Smooth muscle cell (in vitro differentiated cells): ENCODE results near the gene TMEM163. TPM values are rescaled to one million over a fixed set of nuclear protein-coding genes. Genes with fewer than 3 reads are reported as not detected.

Source experiments
- DNase-seq: peaks from one replicate; lab custom pipeline; 2025; ENCODE audit not compliant: unreplicated experiment; lab: John Stamatoyannopoulos, UW
- H2AFZ ChIP-seq: fragments of 200-600 bp; sonication (generic); 2 replicates; pipeline ENCODE4 v1.6.0; 2016; ENCODE audit warnings: antibody characterized with exemption, low read depth, mild to moderate bottlenecking
- H3F3A ChIP-seq: fragments of 200-600 bp; sonication (generic); 2 replicates; pipeline ENCODE4 v1.6.0; 2017; ENCODE audit warnings: antibody characterized with exemption, low read depth
- H3K27ac ChIP-seq: fragments of 200-600 bp; sonication (generic); 2 replicates; pipeline ENCODE4 v1.5.1; 2016; ENCODE audit warnings: low read depth, mild to moderate bottlenecking
- H3K27me3 ChIP-seq: fragments of 200-600 bp; sonication (generic); 2 replicates; pipeline ENCODE4 v1.6.1; 2016; ENCODE audit warnings: low read depth, mild to moderate bottlenecking
- H3K36me3 ChIP-seq: fragments of 200-600 bp; sonication (generic); 2 replicates; pipeline ENCODE4 v1.5.1; 2016; ENCODE audit warnings: low read depth
- H3K4me1 ChIP-seq: fragments of 200-600 bp; sonication (generic); 2 replicates; pipeline ENCODE4 v1.5.1; 2016; ENCODE audit warnings: low read depth
- H3K4me2 ChIP-seq: fragments of 200-600 bp; sonication (generic); 2 replicates; pipeline ENCODE4 v1.6.0; 2016; ENCODE audit warnings: mild to moderate bottlenecking
- H3K4me3 ChIP-seq: fragments of 200-600 bp; sonication (generic); 2 replicates; pipeline ENCODE4 v1.5.1; 2016; ENCODE audit warnings: mild to moderate bottlenecking
- H3K79me2 ChIP-seq: fragments of 200-600 bp; sonication (generic); 2 replicates; pipeline ENCODE4 v1.6.0; 2016; ENCODE audit warnings: low read depth, mild to moderate bottlenecking
- H3K9ac ChIP-seq: fragments of 200-600 bp; sonication (generic); 2 replicates; pipeline ENCODE4 v1.6.0; 2016; ENCODE audit warnings: low read depth
- H3K9me3 ChIP-seq: fragments of 200-600 bp; sonication (generic); replicated peaks from 2 replicates; pipeline ENCODE4 v1.5.1; 2016; ENCODE audit warnings: low read depth
- H4K20me1 ChIP-seq: fragments of 200-600 bp; sonication (generic); 2 replicates; pipeline ENCODE4 v1.6.0; 2016; ENCODE audit warnings: low read depth
- CTCF ChIP-seq: fragments of 200-600 bp; sonication (generic); IDR thresholded peaks from 2 replicates; pipeline ENCODE4 v1.5.1; 2017; ENCODE audit warnings: borderline replicate concordance, mild to moderate bottlenecking, antibody characterized with exemption; ENCODE audit not compliant: insufficient read depth, poor library complexity, severe bottlenecking
- WGBS: methylation state at CpG from one replicate; pipeline ENCODE4 v1.1.7; 2016; ENCODE audit warnings: low lambda C conversion rate; 5-methylcytosine and 5-hydroxymethylcytosine counted together
- polyA plus RNA-seq: library from polyadenylated mRNA; unstranded; fragments of >200 nt; fragmentation: Nextera tagmentation; extraction: Ambion mirVana; gene quantifications from 2 replicates; pipeline ENCODE4 v1.2.1, GENCODE V29; 2016
- total RNA-seq: library from RNA; depleted of rRNA; stranded (reverse); fragments of >200 nt; gene quantifications from 2 replicates; pipeline ENCODE4 v1.2.3, GENCODE V29; 2014

TMEM163 gene
- total and polyA plus RNA-seq, 2 experiments from 2014 or later: 0.31 TPM; not detected in 1

- DNase-seq: no peak
- no peak for TF ChIP-seq CTCF
- no peak overlapping the region for H3K9ac ChIP-seq
- no peaks in the 10 kb centered on the region for H3F3A ChIP-seq
- no peak overlapping the region for H3K27ac ChIP-seq
- H3K36me3 ChIP-seq: no peaks in the 10 kb centered on the region
- H3K27me3 ChIP-seq: peaks cover 55% of the 10 kb centered on the region
- 86% methylated on average over 12 of the region's 12 CpGs for WGBS
- no peaks in the 10 kb centered on the region for H3K79me2 ChIP-seq
- no peaks in the 10 kb centered on the region for H4K20me1 ChIP-seq
- no peak overlapping the region for H3K4me2 ChIP-seq
- H2AFZ ChIP-seq: no peak overlapping the region
- no peaks in the 10 kb centered on the region for H3K9me3 ChIP-seq
- H3K4me1 ChIP-seq: no peaks in the 10 kb centered on the region
- no peak overlapping the region for H3K4me3 ChIP-seq
Measured at GRCh38 chr2:134669731-134670669, 48.8 kb downstream of the TMEM163 start.

- Histone ChIP-seq H3K4me1 (no peaks in the 10 kb centered on the region), H3K4me3 (no peak overlapping the region), H3K9ac (no peak overlapping the region), H3K9me3 (no peaks in the 10 kb centered on the region), H3F3A (no peaks in the 10 kb centered on the region), H3K79me2 (no peaks in the 10 kb centered on the region), H3K36me3 (no peaks in the 10 kb centered on the region), H3K27ac (no peak overlapping the region), H4K20me1 (no peaks in the 10 kb centered on the region), H3K27me3 (peaks cover 62% of the 10 kb centered on the region), H3K4me2 (no peak overlapping the region), H2AFZ (no peak overlapping the region)
- WGBS: 80% methylated on average over 7 of the region's 7 CpGs
- DNase-seq: no peak
- no peak for TF ChIP-seq CTCF
Measured at GRCh38 chr2:134668821-134669220, 50.0 kb downstream of the TMEM163 start.

- peaks cover 71% of the 10 kb centered on the region for H3K27me3 ChIP-seq
- no peaks in the 10 kb centered on the region for H3F3A ChIP-seq
- H3K79me2 ChIP-seq: no peaks in the 10 kb centered on the region
- no peaks in the 10 kb centered on the region for H4K20me1 ChIP-seq
- TF ChIP-seq CTCF: no peak
- no peak overlapping the region for H2AFZ ChIP-seq
- H3K9me3 ChIP-seq: no peaks in the 10 kb centered on the region
- H3K4me2 ChIP-seq: no peak overlapping the region
- no peak overlapping the region for H3K4me3 ChIP-seq
- H3K9ac ChIP-seq: no peak overlapping the region
- no peaks in the 10 kb centered on the region for H3K36me3 ChIP-seq
- no peaks in the 10 kb centered on the region for H3K4me1 ChIP-seq
- no peak for DNase-seq
- H3K27ac ChIP-seq: no peak overlapping the region
- 90% methylated on average over 2 of the region's 2 CpGs for WGBS
Measured at GRCh38 chr2:134667541-134667940, 51.3 kb downstream of the TMEM163 start.
